Upper lobe of left lung (tissue), 4 donors: ENCODE measurements around the gene FPGS.
A peak's percentile ranks its signal among the peaks of the same experiment; 100 is the strongest.

Experiments
- CTCF ChIP-seq, 6 experiments: fragments of 450-650 bp in 4 of 6; fragments of 200-600 bp in 2 of 6; sonication (generic) in 2 of 6; IDR thresholded peaks; one replicate each; pipeline ENCODE4 v1.5.1; 2016 to 2019; ENCODE audit warnings: antibody characterized with exemption in 6 of 6
- POLR2A ChIP-seq, 4 donors: fragments of 450-650 bp; IDR thresholded peaks; one replicate each; pipeline ENCODE4 v1.5.1; 2016 to 2017; ENCODE audit warnings: antibody characterized with exemption in 4 of 4, mild to moderate bottlenecking in 2 of 4
- POLR2AphosphoS5 ChIP-seq, 2 donors: sonication (generic); formaldehyde crosslinking; IDR thresholded peaks; one replicate each; pipeline ENCODE4 v1.5.1; 2017; ENCODE audit warnings: antibody characterized with exemption in 2 of 2

DNA sequence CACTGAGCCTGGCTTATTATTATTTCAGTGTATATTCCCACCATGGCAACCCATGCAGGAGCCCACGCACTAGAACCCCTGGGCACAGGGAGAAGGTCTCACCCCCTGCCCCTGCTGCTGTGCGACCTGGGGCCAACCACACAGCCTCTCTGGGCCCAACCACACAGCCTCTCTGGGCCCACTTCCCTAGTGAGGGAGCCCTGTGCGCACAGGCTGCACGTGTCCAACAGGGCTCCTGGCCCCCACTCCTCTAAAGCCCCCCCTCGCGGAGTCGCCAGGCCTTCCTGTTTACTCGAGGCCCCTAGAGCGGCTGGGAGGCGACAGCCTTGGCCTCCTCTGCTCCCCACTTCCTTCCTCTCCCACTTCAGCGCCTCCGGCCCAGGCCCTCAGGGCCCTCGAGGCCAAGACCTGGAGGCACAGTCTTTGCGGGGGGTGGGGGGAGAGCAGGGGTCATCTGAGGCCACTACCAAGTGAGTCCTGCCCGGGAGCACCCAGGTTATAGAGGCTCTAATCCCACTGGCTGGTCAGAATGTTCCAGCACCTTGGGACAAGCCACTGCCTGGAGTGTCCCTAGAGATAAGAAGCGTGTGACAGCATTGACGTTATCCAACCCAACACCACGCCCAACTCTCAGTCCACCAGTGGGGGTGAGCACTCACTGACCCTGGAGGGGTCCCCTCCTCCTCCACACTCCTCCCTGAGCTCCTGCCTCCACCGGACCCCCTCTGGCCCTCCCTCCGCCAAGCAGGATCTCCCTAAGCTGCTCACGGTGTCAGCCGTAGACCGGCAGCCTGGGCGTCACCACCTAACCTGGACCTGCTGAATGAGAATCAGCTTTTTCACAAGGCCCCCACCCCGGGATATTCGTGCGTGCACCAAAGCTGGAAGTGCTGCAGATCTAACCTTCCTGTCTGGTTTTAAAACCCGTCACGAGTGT lies 59.7 kb downstream of the FPGS start:
- TF ChIP-seq POLR2A (IDR thresholded peaks at IDR 0.05) (peak in 1 of 4 donors; percentile 50), CTCF (IDR thresholded peaks at IDR 0.05) (peak in 1 of 6 experiments; percentile 6), POLR2AphosphoS5 (IDR thresholded peaks at IDR 0.05) (peak; percentile 84 to 87)
